GM20431 (cell line): ENCODE data around the gene UAP1L1.

ENCODE experiments used
- in situ Hi-C: fragments of 300-500 bp; cut with MseI, MboI; formaldehyde crosslinking; loops from one replicate; pipeline ENCODE4 v1.15.0; 2020; ENCODE audit warnings: low sequenced_read_pairs; ENCODE audit not compliant: unreplicated experiment

UAP1L1 gene

GRCh38 chr9:137070906-137071275 lies 6.4 kb upstream of the UAP1L1 start:
- in situ Hi-C loops: no loop called here

- in situ Hi-C loops: no loop called here
These were observed 6.0 kb upstream of the UAP1L1 start for GRCh38 chr9:137071282-137071681.

- in situ Hi-C loops: no loop called here
These were observed 3.3 kb upstream of the UAP1L1 start for GRCh38 chr9:137073992-137074399.

- in situ Hi-C loops: no loop called here
These were observed 2.6 kb upstream of the UAP1L1 start for GRCh38 chr9:137074657-137075274.

- in situ Hi-C loops: no loop called here
These were observed 2.0 kb upstream of the UAP1L1 start for GRCh38 chr9:137075275-137075775.

GRCh38 chr9:137076636-137077009 lies 694 bp upstream of the UAP1L1 start:
- in situ Hi-C loops: no loop called here

GRCh38 chr9:137077758-137078693 lies 709 bp downstream of the UAP1L1 start:
- in situ Hi-C loops: no loop called here

- in situ Hi-C loops: no loop called here
These were observed 1.5 kb downstream of the UAP1L1 start for GRCh38 chr9:137078701-137079400.

GRCh38 chr9:137079401-137079787 lies 2.1 kb downstream of the UAP1L1 start:
- in situ Hi-C loops: no loop called here

GRCh38 chr9:137080260-137081122 lies 3.2 kb downstream of the UAP1L1 start:
- in situ Hi-C loops: no loop called here

- in situ Hi-C loops: no loop called here
These were observed 5.1 kb downstream of the UAP1L1 start for GRCh38 chr9:137082222-137082924.

GRCh38 chr9:137082925-137083290 lies 5.6 kb downstream of the UAP1L1 start:
- in situ Hi-C loops: no loop called here

- in situ Hi-C loops: no loop called here
These were observed 6.2 kb downstream of the UAP1L1 start for GRCh38 chr9:137083394-137084004.

- in situ Hi-C loops: no loop called here
These were observed 7.2 kb downstream of the UAP1L1 start for GRCh38 chr9:137084526-137084925.

- in situ Hi-C loops: no loop called here
These were observed 8.7 kb downstream of the UAP1L1 start for GRCh38 chr9:137085920-137086530.

- in situ Hi-C loops: no loop called here
These were observed 9.5 kb downstream of the UAP1L1 start, which contains the start of gene MAN1B1 for GRCh38 chr9:137086531-137087408. Gene MAN1B1 (plus strand): TSS chr9:137086985. CDS start chr9:137087000, 15 bp downstream.

GRCh38 chr9:137087409-137087925 lies 10.2 kb downstream of the UAP1L1 start:
- in situ Hi-C loops: no loop called here
